Loucy (cell line): ENCODE measurements around the gene PRC1.

Experiments used
- H2AFZ ChIP-seq: fragments of 200-600 bp; sonication (generic); 2 replicates; pipeline ENCODE4 v1.6.0; 2016; ENCODE audit warnings: antibody characterized with exemption, mild to moderate bottlenecking, low read length, moderate library complexity
- H3F3A ChIP-seq: fragments of 200-600 bp; 2 replicates; pipeline ENCODE4 v1.6.0; 2016; ENCODE audit warnings: antibody characterized with exemption, low read depth, mild to moderate bottlenecking
- H3K27me3 ChIP-seq: fragments of 200-600 bp; sonication (generic); 2 replicates; pipeline ENCODE4 v1.6.1; 2014; ENCODE audit warnings: low read length, mild to moderate bottlenecking; ENCODE audit not compliant: insufficient read depth, poor library complexity, severe bottlenecking
- H3K36me3 ChIP-seq: fragments of 200-600 bp; sonication (generic); 2 replicates; pipeline ENCODE4 v1.6.1; 2016; ENCODE audit warnings: low read length; ENCODE audit not compliant: insufficient read depth
- H3K4me1 ChIP-seq: fragments of 200-600 bp; sonication (generic); 2 replicates; pipeline ENCODE4 v1.5.1; 2014; ENCODE audit warnings: low read length, mild to moderate bottlenecking; ENCODE audit not compliant: insufficient read depth, poor library complexity, severe bottlenecking
- H3K4me2 ChIP-seq: fragments of 200-600 bp; sonication (generic); 2 replicates; pipeline ENCODE4 v1.6.0; 2014; ENCODE audit warnings: antibody characterized with exemption, low read length, low read depth, mild to moderate bottlenecking; ENCODE audit not compliant: poor library complexity, severe bottlenecking
- H3K4me3 ChIP-seq: fragments of 200-600 bp; sonication (generic); 2 replicates; pipeline ENCODE4 v1.5.1; 2014; ENCODE audit warnings: low read length, mild to moderate bottlenecking, mixed read lengths; ENCODE audit not compliant: poor library complexity, severe bottlenecking
- H3K79me2 ChIP-seq: fragments of 200-600 bp; sonication (generic); 2 replicates; pipeline ENCODE4 v1.6.1; 2014; ENCODE audit warnings: low read length; ENCODE audit not compliant: insufficient read depth
- H3K9ac ChIP-seq: fragments of 200-600 bp; sonication (generic); 2 replicates; pipeline ENCODE4 v1.6.0; 2014; ENCODE audit warnings: mild to moderate bottlenecking, low read depth, low read length, moderate library complexity; ENCODE audit not compliant: poor library complexity, severe bottlenecking
- H3K9me2 ChIP-seq: fragments of 200-600 bp; sonication (generic); replicated peaks from 2 replicates; pipeline ENCODE4 v1.6.1; 2016; ENCODE audit warnings: low read depth, low read length, mixed read lengths
- H3K9me3 ChIP-seq: fragments of 200-600 bp; sonication (generic); 2 replicates; pipeline ENCODE4 v1.6.1; 2014; ENCODE audit warnings: mild to moderate bottlenecking, antibody characterized with exemption, low read length, low read depth; ENCODE audit not compliant: insufficient read depth
- H4K20me1 ChIP-seq: fragments of 200-600 bp; sonication (generic); 2 replicates; pipeline ENCODE4 v1.6.0; 2014; ENCODE audit warnings: antibody characterized with exemption, low read length, mild to moderate bottlenecking; ENCODE audit not compliant: insufficient read depth, poor library complexity, severe bottlenecking
- CTCF ChIP-seq: fragments of 200-600 bp; sonication (generic); conservative IDR thresholded peaks from 2 replicates; pipeline ENCODE4 v1.5.1; 2014; ENCODE audit warnings: mild to moderate bottlenecking, antibody characterized with exemption, low read length
- EZH2phosphoT487 ChIP-seq: fragments of 200-600 bp; IDR thresholded peaks from 2 replicates; pipeline ENCODE4 v1.6.1; 2018; ENCODE audit warnings: antibody characterized with exemption, mild to moderate bottlenecking, moderate library complexity, borderline replicate concordance

PRC1 gene

GRCh38 chr15:90938261-90938660 lies 56.1 kb downstream of the PRC1 start:
- Histone ChIP-seq H3K9ac (no peak overlapping the region), H3K4me2 (no peak overlapping the region), H3K4me3 (no peak overlapping the region), H3F3A (no peaks in the 10 kb centered on the region), H3K9me2 (no peaks in the 10 kb centered on the region), H3K27me3 (no peaks in the 10 kb centered on the region), H2AFZ (no peak overlapping the region), H3K36me3 (peaks cover 29% of the 10 kb centered on the region; the same call in 1 of the 2 replicates), H3K4me1 (peaks cover 25% of the 10 kb centered on the region), H4K20me1 (peaks cover 18% of the 10 kb centered on the region), H3K79me2 (peaks cover 26% of the 10 kb centered on the region), H3K9me3 (no peaks in the 10 kb centered on the region)
- no peak for TF ChIP-seq EZH2phosphoT487
- TF ChIP-seq CTCF, result no peak

- Histone ChIP-seq H3F3A (no peaks in the 10 kb centered on the region), H3K36me3 (peaks cover 15% of the 10 kb centered on the region; the same call in 1 of the 2 replicates), H3K4me2 (peak overlapping the region; percentile 83), H3K9me3 (no peaks in the 10 kb centered on the region), H3K4me1 (peaks cover 28% of the 10 kb centered on the region), H3K9me2 (no peaks in the 10 kb centered on the region), H3K79me2 (peaks cover 26% of the 10 kb centered on the region), H3K4me3 (peak overlapping the region; percentile 93), H2AFZ (no peak overlapping the region), H4K20me1 (peaks cover 18% of the 10 kb centered on the region), H3K9ac (peak overlapping the region; percentile 96), H3K27me3 (no peaks in the 10 kb centered on the region)
- TF ChIP-seq EZH2phosphoT487 (no peak), CTCF (no peak)
These were observed 57.5 kb downstream of the PRC1 start for GRCh38 chr15:90936823-90937222.

- Histone ChIP-seq H3K4me3 (peak within 1 kb of the TSS; percentile 93), H3K9ac (peak within 1 kb of the TSS; percentile 96)
These were observed 59.2 kb downstream of the PRC1 start, which contains the start of gene UNC45A for GRCh38 chr15:90934949-90935751. TSS of gene UNC45A (plus strand) at chr15:90935285. CDS start at chr15:90935325, 40 bp downstream.

More at GRCh38 chr15:90934949-90935751, 59.2 kb downstream of the PRC1 start, which contains the start of gene UNC45A:
- Histone ChIP-seq H4K20me1 (peaks cover 18% of the 10 kb centered on the region), H3K9me2 (no peaks in the 10 kb centered on the region), H3F3A (0 out of 2 replicates have a peak, but pooled peaks cover 5% of the 10 kb centered on the region), H3K4me2 (peak within 1 kb of the TSS; percentile 83), H3K79me2 (peaks cover 36% of the 10 kb centered on the region), H2AFZ (peak within 1 kb of the TSS; percentile 81), H3K36me3 (peaks cover 11% of the 10 kb centered on the region; the same call in 1 of the 2 replicates), H3K9me3 (no peaks in the 10 kb centered on the region), H3K4me1 (peaks cover 39% of the 10 kb centered on the region), H3K27me3 (no peaks in the 10 kb centered on the region)
- TF ChIP-seq EZH2phosphoT487 (no peak), CTCF (no peak)
